NCI-H1930 (cell line): ENCODE data around the gene COPS4.
"Not testable (repeated sequence)": the region's sequence is repeated elsewhere in the genome, so short reads cannot be mapped to it uniquely, and the experiment has no call there.

Experiments
- DNase-seq, 2 experiments: peaks; one replicate each; lab custom pipeline; 2025; lab: John Stamatoyannopoulos, UW

Gene COPS4

DNA sequence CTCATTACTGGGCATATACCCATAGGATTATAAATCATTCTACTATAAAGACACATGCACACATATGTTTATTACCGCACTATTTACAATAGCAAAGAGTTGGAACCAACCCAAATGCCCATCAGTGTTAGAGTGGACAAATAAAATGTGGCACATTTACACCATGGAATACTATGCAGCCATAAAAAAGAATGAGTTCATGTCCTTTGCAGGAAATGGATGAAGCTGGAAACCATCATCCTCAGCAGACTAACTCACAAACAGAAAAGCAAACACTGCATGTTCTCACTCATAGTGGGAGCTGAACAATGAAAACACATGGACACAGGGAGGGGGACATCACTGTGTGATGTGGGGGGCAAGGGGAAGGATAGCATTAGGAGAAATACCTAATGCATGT lies 11.4 kb upstream of the COPS4 start:
- DNase-seq, result not testable (repeated sequence)

DNA sequence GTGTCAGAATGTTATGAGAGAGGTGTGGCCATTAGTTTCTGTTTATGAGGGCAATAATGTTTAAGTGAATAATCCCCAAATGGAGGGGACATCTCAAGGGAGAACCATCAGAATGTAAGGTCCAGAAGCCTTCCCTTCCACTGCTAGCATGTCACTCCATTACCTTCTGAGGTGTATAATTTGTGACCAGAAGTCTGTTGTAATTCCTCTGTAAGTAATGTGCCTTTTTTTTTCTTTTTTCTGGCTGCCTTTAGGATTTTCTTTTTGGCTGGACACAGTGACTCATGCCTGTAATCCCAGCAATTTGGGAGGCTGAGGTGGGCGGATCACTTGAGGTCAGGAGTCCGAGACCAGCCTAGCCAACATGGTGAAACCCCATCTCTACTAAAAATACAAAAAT lies 10.8 kb upstream of the COPS4 start:
- no peak for DNase-seq

DNA sequence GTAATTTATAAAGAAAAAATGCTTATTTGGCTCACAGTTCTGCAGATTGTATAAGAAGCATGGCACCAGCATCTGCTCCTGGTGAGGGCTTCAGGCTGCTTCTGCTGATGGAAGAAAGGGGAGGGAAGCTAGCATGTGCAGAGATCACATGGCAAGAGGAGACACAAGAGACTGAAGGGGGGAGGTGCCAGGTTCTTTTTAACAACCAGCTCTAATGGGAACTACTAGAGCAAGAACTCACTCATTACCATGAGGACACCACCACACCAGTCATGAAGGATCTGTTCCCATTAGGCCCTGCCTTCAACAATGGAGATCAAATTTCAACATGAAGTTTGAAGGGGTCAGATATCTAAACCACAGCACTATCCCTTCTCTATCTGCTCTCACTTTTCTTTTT lies 9.4 kb upstream of the COPS4 start:
- no peak for DNase-seq

DNA sequence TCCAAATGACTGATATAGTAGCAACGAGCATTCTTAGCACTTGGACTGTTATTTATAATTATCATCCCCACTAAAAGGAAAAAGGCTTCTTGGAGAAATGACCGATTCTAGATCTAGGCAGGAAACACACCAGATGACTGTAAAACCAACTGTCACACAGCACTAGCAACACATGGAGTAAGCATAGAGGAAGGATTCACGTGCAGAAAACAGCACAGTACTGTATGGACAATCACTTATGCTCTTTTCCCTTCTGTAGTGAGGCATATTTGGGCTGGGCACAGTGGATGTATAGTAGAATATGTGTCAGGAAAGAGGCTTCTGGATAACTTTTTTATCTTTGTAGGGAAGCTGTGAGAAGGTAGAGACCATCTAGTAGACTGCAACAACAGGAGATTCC lies 6.0 kb upstream of the COPS4 start:
- no peak for DNase-seq

DNA sequence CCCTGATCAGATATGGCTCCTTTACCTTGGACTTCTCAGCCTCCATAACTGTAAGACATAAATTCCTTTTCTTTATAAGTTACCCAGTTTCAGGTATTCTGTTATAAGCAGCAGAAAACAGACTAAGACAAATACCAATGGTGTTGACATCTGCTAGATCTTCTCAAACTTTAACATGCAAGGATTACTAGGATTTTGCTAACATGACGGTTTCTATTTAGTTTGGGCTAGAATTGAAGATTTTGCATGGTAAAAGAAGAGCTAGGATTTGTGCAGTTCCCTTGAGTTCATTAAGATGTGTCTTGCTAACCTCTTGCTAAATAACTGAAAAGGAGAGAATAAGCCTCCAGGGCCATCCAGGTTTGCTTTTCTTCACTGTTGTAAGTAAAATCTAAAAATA lies 5.3 kb upstream of the COPS4 start:
- DNase-seq, result no peak

DNA sequence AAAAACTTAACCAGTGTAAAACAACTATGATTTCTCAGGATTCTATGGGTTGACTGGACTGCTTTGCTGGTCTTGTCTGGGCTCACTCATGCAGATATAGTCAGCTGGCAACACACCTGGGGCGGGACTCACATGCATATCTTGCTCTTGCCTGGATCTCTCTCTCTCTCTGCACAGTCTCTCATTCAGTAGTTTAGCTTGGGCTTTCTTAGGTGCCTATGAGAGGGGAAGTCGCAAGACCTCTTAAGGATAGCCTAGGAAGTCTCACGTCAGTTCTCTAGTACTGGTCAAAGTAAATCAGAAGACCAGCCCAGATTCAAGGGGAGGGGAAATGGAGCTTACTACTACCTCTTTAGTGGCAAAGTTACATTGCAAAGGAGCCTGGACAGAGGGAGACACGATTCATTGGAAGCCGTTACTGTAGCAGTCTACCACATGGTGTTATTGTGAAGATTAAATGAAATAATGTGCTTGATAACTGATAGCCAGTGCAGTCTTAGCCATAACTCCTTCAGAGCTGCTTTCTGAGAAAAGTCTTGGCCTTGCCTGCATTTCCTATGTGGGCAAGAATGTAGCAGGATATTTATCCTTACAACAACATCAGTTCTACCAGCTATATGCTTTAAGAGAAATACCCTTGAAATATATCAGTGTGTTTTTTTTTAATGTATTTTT lies 2.1 kb downstream of the COPS4 start:
- DNase-seq, result no peak

DNA sequence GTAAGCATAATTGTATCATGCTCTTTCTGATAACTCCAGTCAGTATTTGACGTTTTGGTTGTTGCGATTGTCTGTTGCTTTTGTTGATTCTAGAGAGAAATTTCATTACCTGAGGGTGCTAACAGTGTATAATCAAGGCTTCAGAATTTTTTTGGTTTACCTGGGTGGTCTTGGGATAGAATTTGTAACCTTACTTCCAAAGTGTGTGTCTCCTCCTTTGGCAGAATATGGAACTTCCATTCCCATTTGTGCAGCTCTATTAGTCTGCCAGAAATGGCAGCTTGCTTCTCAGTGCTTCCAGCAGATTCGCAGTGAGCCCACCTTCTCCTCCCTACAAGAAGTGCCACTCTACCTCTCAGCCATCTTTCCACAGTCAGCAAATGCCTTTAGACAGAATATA lies 5.3 kb downstream of the COPS4 start:
- no peak for DNase-seq

DNA sequence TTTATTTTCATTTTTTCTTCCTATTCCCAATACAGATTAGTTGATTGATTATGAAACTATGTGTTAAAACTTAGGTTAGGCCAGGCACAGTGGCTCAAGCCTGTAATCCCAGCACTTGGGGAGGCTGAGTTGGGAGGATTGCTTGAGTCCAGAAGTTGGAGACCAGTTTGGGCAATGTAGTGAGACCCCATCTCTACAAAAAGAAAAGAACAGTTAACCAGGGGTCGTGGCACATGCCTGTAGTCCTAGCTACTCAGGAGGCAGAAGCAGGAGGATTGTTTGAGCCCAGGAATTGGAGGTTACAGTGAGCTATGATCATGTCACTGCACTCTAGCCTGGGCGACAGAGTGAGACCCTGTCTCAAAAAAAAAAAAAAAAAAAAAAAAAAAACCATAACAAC lies 8.2 kb downstream of the COPS4 start:
- DNase-seq, result not testable (repeated sequence)

DNA sequence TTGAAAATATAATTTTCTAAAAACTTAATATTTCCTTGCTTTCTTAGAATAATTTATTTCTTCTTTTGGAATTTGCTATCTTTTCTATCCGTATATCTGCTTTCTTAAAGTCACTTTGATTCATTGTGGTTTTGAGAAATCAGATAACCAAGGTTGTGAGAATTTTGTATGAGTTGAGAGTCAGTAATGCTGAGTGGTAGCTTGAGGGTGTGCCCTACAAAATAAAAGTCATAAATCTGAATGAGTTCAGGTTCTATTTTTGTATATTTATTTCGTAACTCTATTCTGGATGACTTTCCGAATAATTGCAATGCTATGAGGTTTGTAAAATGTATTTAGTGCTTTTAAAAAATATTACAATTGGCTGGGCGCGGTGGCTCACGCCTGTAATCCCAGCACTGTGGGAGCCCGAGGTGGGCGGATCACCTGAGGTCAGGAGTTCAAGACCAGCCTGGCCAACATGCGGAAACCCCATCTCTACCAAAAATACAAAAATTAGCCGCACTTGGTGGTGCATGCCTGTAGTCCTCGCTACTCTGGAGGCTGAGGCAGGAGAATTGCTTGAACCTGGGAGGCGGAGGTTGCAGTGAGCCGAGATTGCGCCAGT lies 8.9 kb downstream of the COPS4 start:
- no peak for DNase-seq

DNA sequence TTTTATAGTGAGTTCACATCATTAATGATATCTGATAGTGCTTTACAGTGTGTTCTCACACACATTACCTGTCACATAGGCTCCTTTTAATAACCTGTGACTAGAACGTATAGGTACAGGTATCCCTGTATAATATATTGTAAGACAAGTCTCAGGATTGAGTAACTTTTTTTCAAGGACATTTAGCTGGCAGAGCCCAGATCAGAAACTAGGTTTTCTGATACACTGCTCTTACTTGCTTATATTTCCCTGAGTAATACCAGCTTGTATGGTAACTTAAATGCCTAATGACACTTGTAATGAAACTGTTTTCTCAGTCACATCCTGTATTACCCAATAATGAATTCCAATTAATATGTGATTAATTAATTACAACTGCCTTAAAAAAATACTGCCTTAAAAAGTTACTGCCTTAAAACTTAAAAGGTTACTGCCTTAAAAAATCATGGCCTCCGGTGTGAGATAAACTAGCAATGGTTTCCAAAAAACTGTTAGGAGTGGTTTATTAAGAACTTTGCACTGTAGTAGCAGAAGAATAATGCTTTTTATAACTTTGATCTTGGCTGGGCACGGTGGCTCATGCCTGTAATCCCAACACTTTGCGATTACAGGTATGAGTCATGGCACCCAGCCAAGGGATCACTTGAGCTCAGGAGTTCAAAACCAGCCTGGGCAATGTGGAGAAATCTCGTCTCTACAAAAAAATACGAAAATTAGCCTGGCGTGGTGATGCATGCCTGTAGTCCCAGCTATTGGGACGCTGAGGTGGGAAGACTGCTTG lies 11.9 kb downstream of the COPS4 start:
- no peak for DNase-seq

DNA sequence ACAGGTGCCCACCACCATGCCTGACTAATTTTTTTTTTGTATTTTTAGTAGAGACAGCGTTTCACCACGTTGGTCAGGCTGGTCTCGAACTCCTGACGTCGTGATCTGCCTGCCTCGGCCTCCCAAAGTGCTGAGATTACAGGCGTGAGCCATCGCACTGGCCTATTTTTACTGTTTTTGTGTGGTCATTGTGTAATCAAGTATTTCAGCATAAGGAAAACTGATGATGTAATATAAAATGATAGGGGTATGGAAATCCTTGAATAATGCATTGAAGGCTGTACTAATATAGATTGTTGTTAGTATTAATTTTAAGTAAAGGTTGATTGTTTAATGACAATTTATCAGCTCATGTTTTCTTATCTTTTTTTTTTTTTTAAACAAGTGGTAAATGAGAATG lies 13.8 kb downstream of the COPS4 start:
- DNase-seq, result not testable (repeated sequence)

DNA sequence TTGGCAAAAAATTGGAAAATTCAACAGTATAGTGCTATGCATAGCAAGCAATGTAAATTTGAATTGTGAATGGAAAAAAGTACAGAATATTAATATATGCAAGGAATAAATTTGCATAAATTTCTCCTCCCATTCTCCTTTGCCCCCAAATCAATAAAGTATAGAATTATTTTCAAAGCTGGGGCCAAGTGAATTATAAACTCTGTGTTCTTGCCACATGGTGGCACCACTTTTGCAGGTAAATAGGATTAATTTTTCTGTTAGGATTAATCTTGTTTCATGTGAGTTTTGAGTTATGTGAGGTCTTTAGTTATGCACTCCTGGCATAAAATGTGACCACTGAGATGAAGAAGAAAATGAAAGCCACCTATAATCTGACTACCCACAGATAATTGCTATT lies 19.9 kb downstream of the COPS4 start:
- no peak for DNase-seq

DNA sequence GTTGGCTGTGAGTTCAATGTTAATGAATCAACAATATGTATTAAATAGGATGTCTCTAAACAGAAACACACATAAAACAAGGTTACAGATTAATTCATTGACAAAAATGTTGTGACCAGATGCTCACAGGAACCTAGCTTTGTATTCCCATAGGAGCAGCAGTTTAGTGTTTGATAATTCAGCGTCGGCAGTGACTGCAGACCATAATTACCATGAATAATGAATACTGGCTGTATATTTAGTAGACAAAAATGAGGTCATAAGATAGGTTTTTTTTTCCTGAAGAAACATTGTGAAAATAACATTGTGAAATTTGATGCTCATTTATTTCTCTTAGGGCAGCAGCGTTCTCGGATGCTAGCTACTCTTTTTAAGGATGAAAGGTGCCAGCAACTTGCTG lies 27.8 kb downstream of the COPS4 start:
- DNase-seq, result no peak

DNA sequence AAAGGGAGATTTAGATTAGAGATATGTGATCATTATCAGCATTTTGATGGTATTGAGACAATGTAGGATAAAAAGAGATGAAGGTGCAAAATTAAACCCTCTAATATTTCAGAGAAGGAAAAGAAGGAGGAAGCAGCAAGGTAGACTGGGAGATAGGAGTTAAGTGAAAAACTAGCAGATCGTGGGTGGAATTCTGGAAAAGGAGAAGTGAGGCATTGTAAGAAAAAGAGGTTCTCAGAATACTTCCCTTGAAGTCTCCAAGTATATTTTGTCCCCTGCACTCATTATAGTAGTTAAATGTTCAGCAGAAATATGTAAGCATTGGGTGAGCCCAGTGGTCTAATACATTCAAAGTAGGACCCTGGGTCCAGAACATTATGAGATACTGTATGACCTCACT lies 30.3 kb downstream of the COPS4 start:
- DNase-seq, result no peak

DNA sequence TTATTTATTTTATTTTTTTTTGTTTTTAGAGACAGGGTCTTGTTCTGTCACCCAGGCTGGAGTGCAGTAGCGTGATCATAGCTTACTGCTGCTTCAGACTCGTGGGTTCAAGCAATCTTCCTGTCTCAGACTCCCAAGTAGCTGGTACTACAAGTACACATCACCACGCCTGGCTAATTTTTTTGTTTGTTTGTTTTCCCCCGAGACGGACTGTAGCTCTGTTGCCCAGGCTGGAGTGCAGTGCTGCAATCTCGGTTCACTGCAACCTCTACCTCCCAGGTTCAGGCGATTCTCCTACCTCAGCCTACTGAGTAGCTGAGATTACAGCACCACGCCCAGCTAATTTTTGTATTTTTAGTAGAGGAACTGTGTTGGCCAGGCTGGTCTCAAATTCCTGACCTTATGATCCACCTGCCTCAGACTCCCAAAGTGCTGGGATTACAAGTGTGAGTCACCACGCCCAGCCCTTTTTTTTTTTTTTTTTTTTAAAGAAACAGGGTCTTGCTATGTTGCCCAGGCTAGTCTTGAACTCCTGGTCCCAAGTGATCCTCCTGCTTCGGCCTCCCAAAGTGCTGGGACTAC lies 32.2 kb downstream of the COPS4 start:
- DNase-seq, result no peak

DNA sequence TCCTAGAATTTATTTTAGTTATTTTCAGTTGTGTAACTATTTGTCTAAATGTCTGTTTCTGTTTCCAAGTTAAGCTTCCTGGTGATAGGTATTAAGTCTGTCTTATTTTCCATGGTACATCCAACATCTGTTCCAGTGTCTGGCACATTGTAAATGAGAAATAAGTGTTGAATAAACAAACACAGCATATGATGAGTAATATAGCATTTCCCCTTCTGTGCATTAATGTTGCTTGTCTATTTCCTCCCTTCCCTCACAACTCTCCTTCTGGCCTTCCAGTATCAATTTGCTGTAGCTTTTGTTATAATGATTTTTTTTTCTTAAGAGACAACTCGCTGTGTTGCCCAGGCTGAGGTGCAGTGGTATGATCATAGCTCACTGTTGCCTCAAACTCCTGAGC lies 36.1 kb downstream of the COPS4 start:
- no peak for DNase-seq

DNA sequence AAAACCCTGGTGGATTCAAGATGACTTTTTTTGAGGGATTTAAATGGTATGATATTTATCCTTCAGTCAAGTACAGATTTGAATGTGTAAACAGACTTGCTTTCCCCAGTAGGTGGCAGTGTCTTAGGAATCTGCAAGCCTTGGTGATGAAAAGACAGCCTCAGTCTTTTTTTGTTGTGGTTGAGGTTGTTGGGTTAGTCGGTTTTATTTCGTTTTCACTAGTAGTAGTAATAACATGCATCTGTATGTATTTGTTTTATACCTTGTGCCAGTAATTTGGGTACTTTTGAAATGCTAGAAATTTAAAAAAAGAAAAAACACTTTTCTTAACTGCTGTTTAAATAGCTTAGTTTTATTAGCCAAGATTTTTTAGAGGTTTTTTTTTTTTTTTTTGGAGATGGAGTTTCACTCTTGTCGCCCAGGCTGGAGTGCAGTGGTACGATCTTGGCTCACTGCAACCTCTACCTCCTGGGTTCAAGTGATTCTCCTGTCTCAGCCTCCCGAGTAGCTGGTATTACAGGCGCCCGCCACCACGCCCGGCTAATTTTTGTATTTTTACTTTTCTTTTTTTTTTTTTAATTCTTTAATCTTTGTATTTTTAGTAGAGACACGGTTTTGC lies 39.2 kb downstream of the COPS4 start:
- DNase-seq, result no peak

DNA sequence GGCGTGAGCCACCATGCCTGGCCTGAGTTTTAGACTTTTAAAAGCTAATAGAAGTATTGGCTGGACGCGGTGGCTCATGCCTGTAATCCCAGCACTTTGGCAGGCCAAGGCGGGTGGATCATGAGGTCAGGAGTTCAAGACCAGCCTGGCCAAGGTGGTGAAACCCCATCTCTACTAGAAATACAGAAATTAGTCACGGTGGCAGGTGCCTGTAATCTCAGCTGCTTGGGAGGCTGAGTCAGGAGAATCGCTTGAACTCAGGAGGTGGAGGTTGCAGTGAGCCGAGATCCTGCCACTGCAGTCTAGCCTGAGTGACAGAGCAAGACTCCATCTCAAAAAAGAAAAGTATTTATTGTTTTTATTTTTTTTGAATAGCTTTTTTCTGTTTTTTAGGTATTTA lies 39.8 kb downstream of the COPS4 start:
- not testable (repeated sequence) for DNase-seq

DNA sequence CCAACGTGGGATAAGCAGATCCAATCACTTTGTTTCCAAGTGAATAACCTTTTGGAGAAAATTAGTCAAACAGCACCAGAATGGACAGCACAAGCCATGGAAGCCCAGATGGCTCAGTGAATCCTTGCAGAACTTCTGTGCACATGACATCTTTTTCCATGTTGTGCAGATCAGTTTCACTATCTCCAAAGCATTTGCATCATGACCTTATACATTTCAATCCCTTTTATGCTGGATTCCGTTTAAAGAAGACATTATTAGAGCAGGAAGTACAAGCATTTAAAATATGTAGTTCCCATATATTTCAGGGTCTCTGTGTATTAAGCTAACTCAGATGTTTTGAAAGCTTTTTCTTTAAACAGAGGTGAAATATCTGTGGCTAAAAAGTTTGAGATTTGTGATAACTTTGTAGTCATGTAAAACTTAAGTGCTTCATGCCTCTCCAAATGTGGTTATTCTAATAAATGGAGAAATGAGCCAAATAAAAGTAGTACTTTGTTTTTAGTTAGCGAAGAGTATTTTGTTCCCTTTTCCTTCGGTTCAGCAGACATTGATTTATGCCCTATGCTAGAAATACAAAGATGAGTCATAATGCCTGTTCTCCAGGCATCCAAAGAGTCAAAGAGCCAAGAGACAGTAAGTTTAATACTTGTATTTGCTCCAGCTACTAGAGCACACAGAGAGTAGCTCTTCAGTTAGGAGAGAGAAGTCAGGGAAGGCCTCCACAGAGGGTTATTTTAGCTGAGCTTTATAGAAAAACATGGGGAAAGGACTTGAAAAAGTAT lies 40.5 kb downstream of the COPS4 start:
- DNase-seq, result no peak

DNA sequence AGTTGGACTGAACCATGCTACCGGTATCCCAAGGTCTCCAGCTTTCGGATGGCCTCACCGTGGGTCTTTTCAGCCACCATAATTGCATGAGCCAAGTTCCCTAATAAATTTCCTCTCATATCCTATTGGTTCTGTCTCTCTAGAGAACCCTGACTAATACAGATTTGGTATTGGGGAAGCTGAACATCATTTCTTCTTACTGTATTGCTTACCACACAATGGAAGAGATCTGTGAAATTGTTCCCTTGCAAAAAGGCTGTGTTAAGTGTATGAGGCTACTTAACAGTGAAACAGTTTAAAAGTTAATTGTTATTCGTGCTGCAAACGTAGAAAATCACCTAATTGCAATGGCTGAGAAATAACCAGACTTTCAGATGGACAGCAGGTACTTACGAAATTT lies 45.6 kb downstream of the COPS4 start:
- no peak for DNase-seq

DNA sequence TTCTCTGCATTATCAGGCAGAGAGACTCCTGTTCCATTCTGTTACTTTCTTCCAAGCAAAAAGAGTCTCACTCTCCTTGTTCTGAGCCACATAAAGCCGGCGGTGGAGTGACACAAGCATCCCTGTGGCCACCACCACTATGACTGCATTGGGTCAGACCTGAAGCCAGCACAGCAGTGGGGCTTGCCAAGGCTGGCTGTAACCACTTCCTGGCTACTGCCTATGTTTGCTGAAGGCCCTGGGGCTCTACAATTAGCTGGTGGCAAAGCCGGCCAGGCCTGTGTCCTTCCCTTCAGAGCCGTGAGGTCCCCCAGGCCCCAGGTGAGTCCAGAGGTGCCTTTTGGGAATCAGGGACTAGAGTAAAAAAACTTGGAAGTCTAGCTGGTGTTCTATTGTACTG lies 47.8 kb downstream of the COPS4 start:
- DNase-seq, result no peak
